Activated naive CD8-positive, alpha-beta T cell treated with anti-CD3 and anti-CD28 coated beads, Interleukin-2, amount 10 ng/mL, durations not matched to agents 7 days and 5 days (primary cell): ENCODE data around the gene VSIR. TPM values are rescaled to one million over a fixed set of nuclear protein-coding genes. Genes with fewer than 3 reads are reported as not detected.

ENCODE experiments used
- ATAC-seq: fragments of 150-1000 bp; cut with Tn5 transposase; one replicate; pipeline ENCODE4 v1.10.0; 2021; ENCODE audit warnings: low read depth, moderate library complexity
- POLR2A ChIA-PET: fragments of 350-600 bp; sonication (Branson Sonifier 250); formaldehyde crosslinking; loops from one replicate; lab custom pipeline; 2021; ENCODE audit warnings: antibody characterized with exemption; lab: Charles Lee
- DNase-seq: peaks from one replicate; pipeline ENCODE4 v3.0.0; 2021
- H3K27ac Mint-ChIP-seq: one replicate; pipeline ENCODE4 v1.8.0; 2022; ENCODE audit warnings: mild to moderate bottlenecking, mixed read lengths
- H3K27me3 Mint-ChIP-seq: one replicate; pipeline ENCODE4 v1.8.0; 2022; ENCODE audit warnings: mild to moderate bottlenecking, moderate library complexity, mixed read lengths
- H3K36me3 Mint-ChIP-seq: one replicate; pipeline ENCODE4 v1.8.0; 2021; ENCODE audit warnings: mild to moderate bottlenecking, mixed read lengths
- H3K4me1 Mint-ChIP-seq: one replicate; pipeline ENCODE4 v1.8.0; 2021; ENCODE audit warnings: mixed read lengths
- H3K4me3 Mint-ChIP-seq: one replicate; pipeline ENCODE4 v1.8.0; 2022; ENCODE audit warnings: mild to moderate bottlenecking, moderate library complexity, mixed read lengths
- H3K9me3 Mint-ChIP-seq: one replicate; pipeline ENCODE4 v1.8.0; 2021; ENCODE audit warnings: mixed read lengths
- total RNA-seq, 2 experiments: library from RNA; stranded (reverse); gene quantifications; one replicate each; pipeline ENCODE4 v1.2.3, GENCODE V29; 2021

Gene VSIR
- total RNA-seq, 2 experiments from 2014 or later, result 124 to 125 TPM

DNA sequence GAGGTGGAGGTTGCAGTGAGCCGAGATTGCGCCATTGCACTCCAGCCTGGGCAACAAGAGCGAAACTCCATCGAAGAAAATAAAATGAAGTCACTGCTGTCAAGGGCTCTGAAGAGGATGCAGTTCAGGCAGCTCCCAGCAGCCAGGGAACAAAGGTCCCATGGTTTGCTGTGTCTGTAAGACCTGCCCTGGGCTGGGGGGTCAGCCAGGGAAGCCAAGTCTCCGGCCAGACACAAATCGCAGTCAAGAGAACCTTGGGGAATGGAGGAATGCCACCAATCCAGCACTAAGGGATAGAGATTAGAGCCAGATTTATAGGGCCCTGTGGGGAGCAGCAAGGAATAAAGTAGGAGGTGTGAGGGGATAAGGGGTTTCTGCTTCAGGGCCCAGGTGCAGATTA, 28.9 kb upstream of the VSIR start:
- Mint-ChIP-seq H3K9me3 (no peaks in the 10 kb centered on the region), H3K27ac (no peak overlapping the region), H3K27me3 (peaks cover 6% of the 10 kb centered on the region), H3K4me1 (peaks cover 14% of the 10 kb centered on the region), H3K4me3 (no peak overlapping the region), H3K36me3 (no peaks in the 10 kb centered on the region)
- ATAC-seq, result no peak
- POLR2A ChIA-PET, result no interaction called here
- no peak for DNase-seq

DNA sequence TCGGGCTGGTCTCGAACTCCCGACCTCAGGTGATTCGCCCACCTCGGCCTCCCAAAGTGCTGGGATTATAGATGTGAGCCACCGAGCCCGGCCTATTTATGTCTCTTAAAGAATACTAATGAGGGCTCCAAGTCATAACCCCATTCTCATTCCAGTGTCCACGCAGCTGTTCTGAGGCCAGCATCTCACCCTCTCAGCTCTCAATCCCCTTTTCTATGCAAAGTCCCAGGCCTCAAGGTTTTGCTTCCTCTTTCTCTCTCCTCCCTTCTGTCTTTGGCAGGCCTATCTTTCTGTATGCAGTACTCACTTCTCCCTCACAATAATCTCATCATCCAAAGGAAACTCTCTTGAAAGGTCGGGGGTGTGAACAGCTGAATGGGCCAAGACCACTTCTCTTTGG, 28.0 kb upstream of the VSIR start:
- H3K4me3 Mint-ChIP-seq, result no peak overlapping the region
- DNase-seq, result no peak
- H3K9me3 Mint-ChIP-seq, result no peaks in the 10 kb centered on the region
- no peak for ATAC-seq
- H3K36me3 Mint-ChIP-seq, result no peaks in the 10 kb centered on the region
- peaks cover 6% of the 10 kb centered on the region for H3K27me3 Mint-ChIP-seq
- POLR2A ChIA-PET, result no interaction called here
- no peak overlapping the region for H3K27ac Mint-ChIP-seq
- H3K4me1 Mint-ChIP-seq, result peaks cover 21% of the 10 kb centered on the region

DNA sequence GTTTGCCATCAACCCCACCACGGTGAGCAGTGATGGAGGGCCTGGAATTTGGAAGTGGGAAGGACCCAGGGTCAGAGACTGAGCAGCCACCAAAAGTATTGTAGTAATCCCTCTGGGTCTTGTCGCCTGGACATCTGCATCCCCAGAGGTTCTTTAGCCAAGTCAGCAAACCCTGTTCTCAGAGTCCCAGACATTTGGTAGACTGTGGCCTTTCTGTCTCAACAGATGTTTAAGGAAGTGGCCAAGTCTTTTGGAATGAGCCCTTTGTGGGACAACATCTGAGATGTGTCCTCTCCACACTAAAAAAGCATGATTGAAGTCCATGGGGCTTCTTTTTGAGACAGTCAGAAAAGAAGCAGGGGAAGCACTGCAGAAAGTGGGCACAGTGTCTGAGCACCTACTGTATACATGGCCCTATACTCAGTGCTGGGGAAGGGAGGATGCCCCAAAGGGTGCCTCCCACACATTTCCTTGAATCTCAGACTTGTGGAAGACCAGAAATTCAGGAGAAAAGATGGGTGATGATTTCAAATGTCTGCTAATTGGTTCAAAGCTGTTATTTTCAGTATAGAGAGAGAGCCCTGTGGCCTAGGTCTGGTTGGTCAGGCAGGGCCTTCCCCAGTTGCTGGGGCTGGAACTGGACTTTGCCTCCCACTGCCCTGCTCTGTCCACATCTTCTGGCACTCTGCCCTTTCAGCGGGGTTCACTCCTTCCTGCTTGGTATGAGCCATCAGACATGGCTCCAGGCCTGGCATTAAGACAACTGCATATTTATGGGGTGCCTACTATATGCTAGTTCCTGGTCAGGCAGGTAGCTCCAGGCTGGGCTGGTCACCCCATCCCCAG, 26.5 kb upstream of the VSIR start:
- Mint-ChIP-seq H3K9me3 (no peaks in the 10 kb centered on the region), H3K27ac (no peak overlapping the region), H3K4me3 (no peak overlapping the region), H3K27me3 (no peaks in the 10 kb centered on the region), H3K4me1 (peaks cover 21% of the 10 kb centered on the region), H3K36me3 (no peaks in the 10 kb centered on the region)
- no peak for DNase-seq
- POLR2A ChIA-PET, result no interaction called here
- ATAC-seq, result no peak

DNA sequence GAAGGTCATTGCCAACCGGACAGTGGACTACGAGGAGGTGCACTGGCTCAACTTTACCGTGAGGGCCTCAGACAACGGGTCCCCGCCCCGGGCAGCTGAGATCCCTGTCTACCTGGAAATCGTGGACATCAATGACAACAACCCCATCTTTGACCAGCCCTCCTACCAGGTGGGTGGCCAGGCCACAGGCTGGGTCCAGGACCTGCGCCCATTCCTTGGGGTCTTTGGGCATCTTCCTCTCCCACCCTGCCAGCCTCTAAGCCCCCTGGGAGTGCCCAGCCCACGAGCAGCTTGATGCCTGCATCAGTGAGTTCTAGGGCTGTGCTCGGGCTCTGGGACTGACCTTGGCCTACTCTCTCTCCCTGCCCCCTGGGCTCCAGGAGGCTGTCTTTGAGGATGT, 25.8 kb upstream of the VSIR start:
- no peak overlapping the region for H3K27ac Mint-ChIP-seq

DNA sequence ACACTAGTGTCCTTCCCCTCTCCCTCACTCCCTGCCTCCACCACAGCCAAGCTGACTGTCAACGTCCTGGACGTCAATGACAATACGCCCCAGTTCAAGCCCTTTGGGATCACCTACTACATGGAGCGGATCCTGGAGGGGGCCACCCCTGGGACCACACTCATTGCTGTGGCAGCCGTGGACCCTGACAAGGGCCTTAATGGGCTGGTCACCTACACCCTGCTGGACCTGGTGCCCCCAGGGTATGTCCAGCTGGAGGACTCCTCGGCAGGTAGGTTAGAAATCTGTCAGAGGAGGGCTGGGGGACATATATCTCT, 24.9 kb upstream of the VSIR start:
- POLR2A ChIA-PET, result interaction anchor here (1.1 kb wide), 1 partner anchor 49 kb away, joined by 3 read pairs; no protein-coding TSS in a partner anchor
- Mint-ChIP-seq H3K9me3 (no peaks in the 10 kb centered on the region), H3K27me3 (peaks cover 6% of the 10 kb centered on the region), H3K36me3 (no peaks in the 10 kb centered on the region), H3K4me1 (peaks cover 20% of the 10 kb centered on the region), H3K4me3 (no peak overlapping the region), H3K27ac (no peak overlapping the region)
- no peak for DNase-seq
- no peak for ATAC-seq

More for the DNA sequence above, 25.8 kb upstream of the VSIR start:
- POLR2A ChIA-PET, result no interaction called here
- H3K4me1 Mint-ChIP-seq, result peaks cover 21% of the 10 kb centered on the region
- DNase-seq, result no peak
- H3K36me3 Mint-ChIP-seq, result no peaks in the 10 kb centered on the region
- no peaks in the 10 kb centered on the region for H3K9me3 Mint-ChIP-seq
- H3K4me3 Mint-ChIP-seq, result no peak overlapping the region
- no peak for ATAC-seq
- H3K27me3 Mint-ChIP-seq, result no peaks in the 10 kb centered on the region

DNA sequence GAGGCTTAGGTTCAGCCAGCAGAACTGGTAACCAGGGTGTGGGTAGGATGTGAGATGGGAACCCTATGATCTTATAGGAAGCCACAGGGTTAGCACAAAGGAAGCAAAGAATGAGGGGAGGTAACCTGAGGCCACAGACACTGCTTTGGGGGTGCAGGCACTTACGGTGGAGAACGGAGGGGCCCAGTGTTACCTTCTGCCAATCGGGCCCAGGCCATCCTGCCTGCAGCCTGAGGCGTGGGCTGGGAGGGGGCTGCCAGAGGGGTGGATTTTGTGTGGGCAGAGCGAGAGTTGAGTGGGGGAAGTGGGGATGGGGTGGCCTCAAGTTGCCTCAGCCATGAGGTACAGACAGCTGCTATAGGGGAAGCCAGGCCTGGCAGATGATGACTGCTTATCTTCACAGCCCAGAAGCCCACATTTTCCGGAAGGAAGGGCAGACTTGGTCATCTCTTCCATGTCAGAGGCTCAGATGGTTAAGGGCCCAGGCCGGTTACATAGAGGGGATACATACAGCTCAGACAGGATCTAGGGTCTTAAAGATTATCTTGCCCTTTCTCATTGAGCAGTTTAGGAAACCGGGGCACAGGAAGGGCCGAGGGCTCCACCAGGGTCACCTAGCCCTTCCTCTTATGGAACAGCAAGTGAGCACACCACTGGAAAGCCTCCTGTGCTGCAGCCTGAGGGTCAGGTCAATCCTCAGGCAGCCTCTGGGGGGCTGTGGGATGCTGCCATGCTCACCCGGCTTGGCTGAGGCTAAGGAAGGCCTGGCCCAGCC, 24.4 kb upstream of the VSIR start:
- H3K4me3 Mint-ChIP-seq, result peak overlapping the region; percentile 56
- peaks cover 6% of the 10 kb centered on the region for H3K27me3 Mint-ChIP-seq
- H3K27ac Mint-ChIP-seq, result peak overlapping the region; percentile 84
- no peaks in the 10 kb centered on the region for H3K36me3 Mint-ChIP-seq
- POLR2A ChIA-PET, result interaction anchor here (1.0 to 1.1 kb wide), 2 partner anchors 15 to 49 kb away, joined by 3 read pairs; no protein-coding TSS in a partner anchor
- no peaks in the 10 kb centered on the region for H3K9me3 Mint-ChIP-seq
- peak; percentile 44 for DNase-seq
- ATAC-seq, result peak; percentile 90
- H3K4me1 Mint-ChIP-seq, result peaks cover 20% of the 10 kb centered on the region

DNA sequence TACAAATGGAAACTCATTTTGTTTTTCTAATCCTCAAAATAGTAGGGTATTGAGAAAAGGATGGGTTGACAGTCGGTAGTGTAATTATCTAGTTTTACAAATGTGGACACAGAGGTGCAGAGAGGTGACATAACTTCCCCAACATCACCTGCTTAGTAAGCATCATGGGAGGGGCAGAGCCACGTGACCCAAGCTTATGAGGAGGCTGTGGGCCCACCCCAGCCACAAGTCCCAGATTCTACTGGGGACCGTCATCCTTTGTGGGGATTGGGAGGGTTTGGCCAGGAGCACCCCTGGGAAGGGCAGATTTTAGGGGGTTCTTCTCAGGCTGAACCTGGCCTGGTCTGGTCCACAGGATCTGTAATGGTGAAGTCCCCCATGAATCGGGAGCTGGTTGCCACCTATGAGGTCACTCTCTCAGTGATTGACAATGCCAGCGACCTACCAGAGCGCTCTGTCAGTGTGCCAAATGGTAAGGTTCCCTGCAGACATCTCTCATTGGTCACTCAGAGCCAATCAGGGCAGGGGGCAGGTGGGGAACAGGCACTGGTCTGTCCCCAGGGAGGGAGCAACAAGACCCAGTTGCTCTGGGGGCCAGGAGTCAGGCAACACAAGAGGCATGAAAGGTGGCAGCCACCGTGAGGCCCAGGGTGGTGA, 23.6 kb upstream of the VSIR start:
- no peak for DNase-seq
- ATAC-seq, result peak; percentile 25
- H3K4me1 Mint-ChIP-seq, result peaks cover 20% of the 10 kb centered on the region
- no peaks in the 10 kb centered on the region for H3K36me3 Mint-ChIP-seq
- peak overlapping the region; percentile 56 for H3K4me3 Mint-ChIP-seq
- H3K9me3 Mint-ChIP-seq, result no peaks in the 10 kb centered on the region
- POLR2A ChIA-PET, result interaction anchor here (1.0 kb wide), 1 partner anchor 15 kb away, joined by 3 read pairs; no protein-coding TSS in a partner anchor
- peak overlapping the region; percentile 84 for H3K27ac Mint-ChIP-seq
- H3K27me3 Mint-ChIP-seq, result peaks cover 6% of the 10 kb centered on the region

DNA sequence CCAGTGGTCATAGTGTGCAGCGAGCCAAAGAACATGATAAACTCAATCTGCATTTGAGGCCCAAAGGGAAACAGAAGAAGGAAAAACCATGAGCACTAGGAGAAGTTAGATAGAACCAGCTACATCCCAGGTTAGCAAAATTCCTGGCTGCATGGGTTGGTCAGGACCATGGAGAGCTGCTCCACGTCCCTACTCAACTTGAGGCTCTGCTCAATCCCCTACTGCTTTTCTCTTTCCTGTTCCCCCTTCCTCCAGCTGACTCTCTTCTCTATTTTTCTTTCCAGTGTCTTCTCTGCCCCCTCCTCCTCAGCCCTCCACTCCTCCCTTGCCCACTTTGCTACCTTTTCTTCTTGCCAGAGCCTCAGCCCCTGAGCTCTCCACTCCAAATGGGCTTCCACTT, 21.9 kb upstream of the VSIR start:
- Mint-ChIP-seq H3K9me3 (no peaks in the 10 kb centered on the region), H3K27me3 (peaks cover 6% of the 10 kb centered on the region), H3K4me3 (no peak overlapping the region), H3K4me1 (peaks cover 29% of the 10 kb centered on the region), H3K27ac (no peak overlapping the region), H3K36me3 (no peaks in the 10 kb centered on the region)
- POLR2A ChIA-PET, result no interaction called here
- DNase-seq, result no peak
- ATAC-seq, result no peak

DNA sequence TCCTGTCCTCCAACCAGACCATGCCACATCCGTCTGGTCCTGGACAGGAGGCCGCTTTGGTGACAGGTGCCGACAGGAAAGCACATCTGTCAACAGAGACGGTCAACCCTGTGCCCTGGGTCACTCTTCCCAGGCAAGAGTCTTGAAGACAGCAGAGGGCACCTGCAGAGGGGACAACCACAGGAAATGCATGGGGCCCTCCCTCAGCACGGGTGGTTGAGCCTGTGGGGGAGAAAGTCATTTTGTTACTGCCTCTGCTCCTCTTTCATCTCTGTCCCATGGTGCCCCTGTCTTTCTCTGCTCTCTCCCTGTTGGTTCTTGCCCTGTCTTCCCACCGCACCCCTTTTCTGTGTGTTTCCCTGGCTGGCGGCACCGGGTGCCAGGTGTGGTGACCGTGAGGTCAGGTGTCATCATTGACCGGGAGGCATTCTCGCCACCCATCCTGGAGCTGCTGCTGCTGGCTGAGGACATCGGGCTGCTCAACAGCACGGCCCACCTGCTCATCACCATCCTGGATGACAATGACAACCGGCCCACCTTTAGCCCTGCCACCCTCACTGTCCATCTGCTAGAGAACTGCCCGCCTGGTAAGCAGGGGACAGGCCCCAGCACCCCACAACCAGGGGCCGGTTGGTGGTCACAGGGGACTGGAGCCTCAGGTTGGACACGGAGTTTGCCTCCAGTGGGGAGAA, 17.6 kb upstream of the VSIR start:
- Mint-ChIP-seq H3K27me3 (peaks cover 11% of the 10 kb centered on the region), H3K4me1 (peaks cover 10% of the 10 kb centered on the region), H3K27ac (no peak overlapping the region), H3K4me3 (peak overlapping the region; percentile 45), H3K9me3 (no peaks in the 10 kb centered on the region), H3K36me3 (no peaks in the 10 kb centered on the region)
- DNase-seq (no peak), ATAC-seq (peak; percentile 62)
- POLR2A ChIA-PET, result no interaction called here

DNA sequence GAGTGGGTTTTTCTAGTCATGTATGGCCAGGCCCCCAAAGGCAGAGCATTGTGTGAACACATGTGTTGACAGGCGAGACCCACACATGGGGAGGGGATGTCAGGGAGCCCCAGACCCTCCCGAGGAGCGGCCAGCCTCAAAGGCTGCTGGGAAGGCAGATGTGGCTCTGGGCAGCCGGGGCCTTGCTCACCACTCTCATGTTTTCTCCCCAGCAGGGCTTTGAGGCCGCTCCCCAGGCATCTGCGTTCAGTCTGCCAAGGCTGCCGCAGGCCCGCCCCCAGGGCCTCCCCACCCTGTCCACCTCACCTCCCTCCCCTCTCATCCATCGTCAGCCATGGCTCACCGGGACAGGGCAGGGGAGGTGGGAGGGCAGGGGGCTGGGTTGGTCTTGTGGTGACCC, 16.6 kb upstream of the VSIR start:
- no peaks in the 10 kb centered on the region for H3K9me3 Mint-ChIP-seq
- H3K4me3 Mint-ChIP-seq, result no peak overlapping the region

DNA sequence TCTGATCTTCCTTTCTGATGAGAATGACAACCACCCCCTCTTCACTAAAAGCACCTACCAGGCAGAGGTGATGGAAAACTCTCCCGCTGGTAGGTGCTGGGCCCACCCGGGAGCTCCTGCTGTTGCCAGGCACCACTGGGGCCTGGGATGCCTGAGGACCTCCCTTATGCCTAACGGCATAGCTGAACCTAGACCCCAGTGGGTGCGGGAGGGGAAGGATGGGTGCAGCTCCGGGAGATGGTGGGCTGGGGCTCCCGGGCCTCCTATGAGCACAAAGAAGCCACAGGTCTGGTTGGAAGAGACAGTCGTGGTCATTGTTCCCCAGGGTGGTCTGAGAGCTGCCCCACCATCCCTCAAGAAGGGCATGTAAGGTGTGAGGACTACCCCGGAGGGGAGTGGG, 15.6 kb upstream of the VSIR start:
- POLR2A ChIA-PET, result no interaction called here

More for the DNA sequence above, 16.6 kb upstream of the VSIR start:
- POLR2A ChIA-PET, result no interaction called here
- no peak overlapping the region for H3K27ac Mint-ChIP-seq
- peaks cover 11% of the 10 kb centered on the region for H3K27me3 Mint-ChIP-seq
- no peaks in the 10 kb centered on the region for H3K36me3 Mint-ChIP-seq
- DNase-seq (no peak), ATAC-seq (no peak)
- H3K4me1 Mint-ChIP-seq, result peaks cover 10% of the 10 kb centered on the region

DNA sequence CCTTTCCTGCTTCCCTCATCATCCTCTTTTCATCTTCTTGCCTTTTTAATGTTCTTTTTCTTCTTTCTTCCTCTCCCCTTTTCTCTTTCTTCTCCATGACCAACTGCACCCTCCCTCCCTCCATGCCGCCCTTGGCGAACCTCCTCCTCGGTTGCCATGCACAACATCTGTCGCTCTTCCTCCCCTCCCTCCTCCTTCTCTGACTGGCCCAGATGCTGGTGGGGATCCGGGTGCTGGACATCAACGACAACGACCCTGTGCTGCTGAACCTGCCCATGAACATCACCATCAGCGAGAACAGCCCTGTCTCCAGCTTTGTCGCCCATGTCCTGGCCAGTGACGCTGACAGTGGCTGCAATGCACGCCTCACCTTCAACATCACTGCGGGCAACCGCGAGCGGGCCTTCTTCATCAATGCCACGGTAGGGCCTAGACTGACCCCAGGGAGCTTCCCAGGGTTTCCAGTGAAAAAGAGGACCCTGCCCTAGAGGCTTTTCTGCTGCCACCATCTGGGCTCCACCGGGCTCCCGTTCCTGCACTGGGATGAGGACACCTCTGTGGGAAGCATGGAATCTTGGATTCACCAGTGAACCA, 11.5 kb upstream of the VSIR start:
- Mint-ChIP-seq H3K9me3 (no peaks in the 10 kb centered on the region), H3K4me1 (peaks cover 16% of the 10 kb centered on the region), H3K36me3 (no peaks in the 10 kb centered on the region), H3K4me3 (no peak overlapping the region), H3K27me3 (peaks cover 5% of the 10 kb centered on the region), H3K27ac (no peak overlapping the region)
- POLR2A ChIA-PET, result interaction anchor here (1.2 kb wide), 1 partner anchor 9 kb away, joined by 3 read pairs; no protein-coding TSS in a partner anchor
- ATAC-seq (no peak), DNase-seq (no peak)

More for the DNA sequence above, 15.6 kb upstream of the VSIR start:
- no peak overlapping the region for H3K4me3 Mint-ChIP-seq
- no peaks in the 10 kb centered on the region for H3K9me3 Mint-ChIP-seq
- H3K36me3 Mint-ChIP-seq, result no peaks in the 10 kb centered on the region
- peaks cover 11% of the 10 kb centered on the region for H3K27me3 Mint-ChIP-seq
- ATAC-seq (no peak), DNase-seq (no peak)
- peaks cover 10% of the 10 kb centered on the region for H3K4me1 Mint-ChIP-seq
- H3K27ac Mint-ChIP-seq, result no peak overlapping the region
